ENCODE data around the gene ADAM19. TPM values are rescaled to one million over a fixed set of nuclear protein-coding genes. Genes with fewer than 3 reads are reported as not detected.

ADAM19 gene
- total and polyA plus RNA-seq, 2 of the 4 experiments (the other 2 are of a cell fraction) = 35.5 to 49.2 TPM

DNA sequence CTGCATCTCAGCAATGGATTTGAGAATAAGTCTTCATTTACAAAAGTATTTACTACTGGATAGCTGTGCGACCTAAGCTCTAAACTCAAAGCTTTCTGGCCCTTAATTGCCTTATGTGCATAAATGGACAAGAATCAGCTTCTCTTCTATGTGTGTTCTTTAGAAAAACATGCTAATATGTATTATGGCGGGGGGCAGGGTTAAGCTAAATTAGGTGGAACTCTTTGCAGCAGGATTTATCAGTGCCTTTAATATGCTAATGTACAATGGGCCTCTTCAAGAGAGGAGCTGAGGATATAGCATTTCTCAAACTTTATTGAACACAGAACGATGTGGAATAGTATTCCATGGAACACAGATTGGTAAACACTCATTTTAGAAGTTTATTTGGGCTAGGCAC, 125.6 kb downstream of the ADAM19 start:
- DNase-seq (no peak), ATAC-seq (ENCODE audit: low read depth) (no peak)
- no peaks in the 10 kb centered on the region for H4K20me1 ChIP-seq (ENCODE audit: insufficient read depth, low read length)
- no peak overlapping the region for H2BK15ac ChIP-seq (ENCODE audit: low read depth, low read length)
- no peak overlapping the region for H2AK5ac ChIP-seq (ENCODE audit: low read depth, low read length)
- peaks cover 2% of the 10 kb centered on the region; the same call in 1 of the 2 replicates for H3K4me1 ChIP-seq (ENCODE audit: control insufficient read depth, insufficient read depth, low read length)
- no CpG with 5 or more reads among the region's 3 CpGs for WGBS, 2 experiments (ENCODE audit: extremely low coverage in 2 of 2, insufficient read length in 1 of 2)
- no TSS peak for BruUV-seq (replicated peaks)
- no peak overlapping the region for H2AK9ac ChIP-seq (replicated peaks; ENCODE audit: low read depth, low read length, poor library complexity)
- intact Hi-C loops (cut with micrococcal nuclease) (no loop called here), dilution Hi-C loops (cut with HindIII; ENCODE audit: low sequenced_read_pairs, unreplicated experiment) (no loop called here), in situ Hi-C loops (cut with MboI; ENCODE audit: low sequenced_read_pairs) (no loop called here)
- no peaks in the 10 kb centered on the region for H3K9me3 ChIP-seq (ENCODE audit: control insufficient read depth, insufficient read depth, low read length)
- H3K36me3 ChIP-seq (ENCODE audit: control insufficient read depth, insufficient read depth, low read length) = no peaks in the 10 kb centered on the region
- no peak overlapping the region for H2BK120ac ChIP-seq (ENCODE audit: low read depth, low read length)
- no peak overlapping the region for H4K8ac ChIP-seq (ENCODE audit: low read depth in 2 of 2, low read length in 2 of 2)
- no peak overlapping the region for H2BK5ac ChIP-seq (ENCODE audit: low read depth, low read length, poor library complexity, severe bottlenecking)
- no peak overlapping the region for H3K4ac ChIP-seq (ENCODE audit: low read depth, low read length)
- no peak overlapping the region for H3K27ac ChIP-seq (ENCODE audit: insufficient read depth, low read length)
- H3K9ac ChIP-seq (ENCODE audit: low read depth, low read length) = no peak overlapping the region
- POLR2A ChIA-PET (ENCODE audit: unreplicated experiment) = no interaction called here
- TF ChIP-seq, protein P1, sequence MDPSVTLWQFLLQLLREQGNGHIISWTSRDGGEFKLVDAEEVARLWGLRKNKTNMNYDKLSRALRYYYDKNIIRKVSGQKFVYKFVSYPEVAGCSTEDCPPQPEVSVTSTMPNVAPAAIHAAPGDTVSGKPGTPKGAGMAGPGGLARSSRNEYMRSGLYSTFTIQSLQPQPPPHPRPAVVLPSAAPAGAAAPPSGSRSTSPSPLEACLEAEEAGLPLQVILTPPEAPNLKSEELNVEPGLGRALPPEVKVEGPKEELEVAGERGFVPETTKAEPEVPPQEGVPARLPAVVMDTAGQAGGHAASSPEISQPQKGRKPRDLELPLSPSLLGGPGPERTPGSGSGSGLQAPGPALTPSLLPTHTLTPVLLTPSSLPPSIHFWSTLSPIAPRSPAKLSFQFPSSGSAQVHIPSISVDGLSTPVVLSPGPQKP (IDR thresholded peaks at IDR 0.05; ENCODE audit: borderline replicate concordance, low read depth, low read length) = no peak
- TF ChIP-seq BHLHE40 (IDR thresholded peaks at IDR 0.05; ENCODE audit: low read depth, low read length) (no peak), MXI1 (IDR thresholded peaks at IDR 0.05; ENCODE audit: borderline replicate concordance, low read depth, low read length) (no peak), RFX5 (IDR thresholded peaks at IDR 0.05; ENCODE audit: low read depth, low read length) (no peak), SMC3 (IDR thresholded peaks at IDR 0.05; ENCODE audit: low read depth, low read length) (no peak), CEBPB (IDR thresholded peaks at IDR 0.05; ENCODE audit: low read depth, low read length) (no peak), POLR2A (IDR thresholded peaks at IDR 0.05; ENCODE audit: low read depth, low read length) (no peak), NFE2L2 (IDR thresholded peaks at IDR 0.05; ENCODE audit: low read depth, low read length) (no peak), RCOR1 (IDR thresholded peaks at IDR 0.05; ENCODE audit: insufficient replicate concordance, low read length) (no peak)
- TF ChIP-seq, protein P2, sequence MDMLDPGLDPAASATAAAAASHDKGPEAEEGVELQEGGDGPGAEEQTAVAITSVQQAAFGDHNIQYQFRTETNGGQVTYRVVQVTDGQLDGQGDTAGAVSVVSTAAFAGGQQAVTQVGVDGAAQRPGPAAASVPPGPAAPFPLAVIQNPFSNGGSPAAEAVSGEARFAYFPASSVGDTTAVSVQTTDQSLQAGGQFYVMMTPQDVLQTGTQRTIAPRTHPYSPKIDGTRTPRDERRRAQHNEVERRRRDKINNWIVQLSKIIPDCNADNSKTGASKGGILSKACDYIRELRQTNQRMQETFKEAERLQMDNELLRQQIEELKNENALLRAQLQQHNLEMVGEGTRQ (IDR thresholded peaks at IDR 0.05; ENCODE audit: low read depth, low read length) = no peak
- TF ChIP-seq, protein P3, sequence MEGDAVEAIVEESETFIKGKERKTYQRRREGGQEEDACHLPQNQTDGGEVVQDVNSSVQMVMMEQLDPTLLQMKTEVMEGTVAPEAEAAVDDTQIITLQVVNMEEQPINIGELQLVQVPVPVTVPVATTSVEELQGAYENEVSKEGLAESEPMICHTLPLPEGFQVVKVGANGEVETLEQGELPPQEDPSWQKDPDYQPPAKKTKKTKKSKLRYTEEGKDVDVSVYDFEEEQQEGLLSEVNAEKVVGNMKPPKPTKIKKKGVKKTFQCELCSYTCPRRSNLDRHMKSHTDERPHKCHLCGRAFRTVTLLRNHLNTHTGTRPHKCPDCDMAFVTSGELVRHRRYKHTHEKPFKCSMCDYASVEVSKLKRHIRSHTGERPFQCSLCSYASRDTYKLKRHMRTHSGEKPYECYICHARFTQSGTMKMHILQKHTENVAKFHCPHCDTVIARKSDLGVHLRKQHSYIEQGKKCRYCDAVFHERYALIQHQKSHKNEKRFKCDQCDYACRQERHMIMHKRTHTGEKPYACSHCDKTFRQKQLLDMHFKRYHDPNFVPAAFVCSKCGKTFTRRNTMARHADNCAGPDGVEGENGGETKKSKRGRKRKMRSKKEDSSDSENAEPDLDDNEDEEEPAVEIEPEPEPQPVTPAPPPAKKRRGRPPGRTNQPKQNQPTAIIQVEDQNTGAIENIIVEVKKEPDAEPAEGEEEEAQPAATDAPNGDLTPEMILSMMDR (conservative IDR thresholded peaks at IDR 0.05; ENCODE audit: low read depth, low read length) = no peak
- CTCF ChIA-PET = interaction anchor here (1.7 kb wide), 1 partner anchor 18 kb away, joined by 8 read pairs; no protein-coding TSS in a partner anchor
- H4K5ac ChIP-seq (ENCODE audit: low read depth, low read length) = no peak overlapping the region
- no peak overlapping the region for H3K18ac ChIP-seq (ENCODE audit: low read depth, low read length)
- no peak overlapping the region for H2AFZ ChIP-seq (replicated peaks; ENCODE audit: low read length, poor library complexity)
- H3K4me2 ChIP-seq (ENCODE audit: low read depth, low read length) = no peak overlapping the region
- H3K79me1 ChIP-seq (ENCODE audit: low read depth in 1 of 2, low read length in 2 of 2) = no peaks in the 10 kb centered on the region
- no peak overlapping the region for H3K56ac ChIP-seq (ENCODE audit: extremely low read depth, insufficient read depth, low read length)
- no peaks in the 10 kb centered on the region for H3K27me3 ChIP-seq (ENCODE audit: control insufficient read depth, insufficient read depth, low read length)
- no peak overlapping the region for H2BK20ac ChIP-seq (ENCODE audit: low read depth, low read length)
- no peak overlapping the region for H3K23ac ChIP-seq (ENCODE audit: low read depth, low read length)
- H4K91ac ChIP-seq (ENCODE audit: insufficient read depth, low read depth, low read length) = no peak overlapping the region
- no peak overlapping the region for H3K14ac ChIP-seq (replicated peaks; ENCODE audit: low read depth, low read length)
- no peak overlapping the region for H3K4me3 ChIP-seq (ENCODE audit: insufficient read depth, low read depth, low read length)
- H3K9me1 ChIP-seq (ENCODE audit: insufficient read depth, low read length) = no peaks in the 10 kb centered on the region; the same call in 1 of the 2 replicates
